Left forelimb (tissue), 1 donor: Measurements from ENCODE around the gene TAF3.

ENCODE experiments used
- DNase-seq: peaks from one replicate; pipeline ENCODE4 v3.0.0-alpha.2; 2018; ENCODE audit warnings: low spot score

TAF3 gene

GRCh38 chr10:7876541-7877127 is 58.3 kb downstream of the TAF3 start:
- no peak for DNase-seq

- DNase-seq: no peak
Observed at GRCh38 chr10:7881119-7881518, 62.8 kb downstream of the TAF3 start.

- DNase-seq: no peak
Observed at GRCh38 chr10:7886056-7886455, 67.8 kb downstream of the TAF3 start.

GRCh38 chr10:7887174-7887816 is 69.0 kb downstream of the TAF3 start:
- DNase-seq: no peak

- no peak for DNase-seq
Observed at GRCh38 chr10:7889947-7890542, 71.7 kb downstream of the TAF3 start.

- DNase-seq: no peak
Observed at GRCh38 chr10:7890781-7891180, 72.5 kb downstream of the TAF3 start.

- DNase-seq: no peak
Observed at GRCh38 chr10:7891634-7892033, 73.3 kb downstream of the TAF3 start.

GRCh38 chr10:7892146-7892545 is 73.8 kb downstream of the TAF3 start:
- DNase-seq: no peak

GRCh38 chr10:7895699-7896090 is 77.4 kb downstream of the TAF3 start:
- DNase-seq: no peak

GRCh38 chr10:7896297-7896696 is 78.0 kb downstream of the TAF3 start:
- DNase-seq: no peak

- DNase-seq: no peak
Observed at GRCh38 chr10:7901256-7901655, 83.0 kb downstream of the TAF3 start.

- no peak for DNase-seq
Observed at GRCh38 chr10:7902413-7902812, 84.1 kb downstream of the TAF3 start.

- no peak for DNase-seq
Observed at GRCh38 chr10:7903851-7904250, 85.5 kb downstream of the TAF3 start.

GRCh38 chr10:7906128-7906527 is 87.8 kb downstream of the TAF3 start:
- DNase-seq: no peak

- no peak for DNase-seq
Observed at GRCh38 chr10:7908541-7909210, 90.4 kb downstream of the TAF3 start.

GRCh38 chr10:7913126-7913872 is 95.0 kb downstream of the TAF3 start:
- no peak for DNase-seq

- DNase-seq: no peak
Observed at GRCh38 chr10:7915923-7916536, 97.7 kb downstream of the TAF3 start.

GRCh38 chr10:7917736-7918135 is 99.4 kb downstream of the TAF3 start:
- DNase-seq: no peak

GRCh38 chr10:7922707-7923106 is 104.4 kb downstream of the TAF3 start:
- no peak for DNase-seq

GRCh38 chr10:7928536-7928935 is 110.2 kb downstream of the TAF3 start:
- DNase-seq: no peak

GRCh38 chr10:7932301-7933036 is 114.2 kb downstream of the TAF3 start:
- no peak for DNase-seq
